Esophagus (tissue), 2 donors: ENCODE data around the gene TDRD10. TPM values are rescaled to one million over a fixed set of nuclear protein-coding genes. Genes with fewer than 3 reads are reported as not detected.

Experiments used
- H3K27ac ChIP-seq, 2 donors: one replicate each; pipeline ENCODE4 v1.5.1; 2013; ENCODE audit warnings: low read depth in 2 of 2, mild to moderate bottlenecking in 2 of 2, inconsistent platforms in 1 of 2, low read length in 1 of 2, moderate library complexity in 1 of 2
- H3K27me3 ChIP-seq, 2 donors: one replicate each; pipeline ENCODE4 v1.6.1; 2013; ENCODE audit warnings: low read length in 2 of 2, control low read depth in 1 of 2, mild to moderate bottlenecking in 1 of 2; ENCODE audit not compliant: insufficient read depth in 2 of 2, control insufficient read depth in 1 of 2
- H3K36me3 ChIP-seq, 2 donors: one replicate each; pipeline ENCODE4 v1.6.1; 2013; ENCODE audit warnings: low read length in 1 of 2; ENCODE audit not compliant: control insufficient read depth in 2 of 2, insufficient read depth in 2 of 2
- H3K4me1 ChIP-seq, 2 donors: one replicate each; pipeline ENCODE4 v1.6.1; 2013; ENCODE audit warnings: low read length in 1 of 2; ENCODE audit not compliant: control insufficient read depth in 2 of 2, insufficient read depth in 2 of 2
- H3K4me3 ChIP-seq, 2 donors: one replicate each; pipeline ENCODE4 v1.5.1; 2013; ENCODE audit warnings: low read length in 2 of 2, mild to moderate bottlenecking in 2 of 2, low read depth in 1 of 2, moderate library complexity in 1 of 2
- H3K9me3 ChIP-seq, 2 donors: one replicate each; pipeline ENCODE4 v1.6.1; 2013; ENCODE audit warnings: mild to moderate bottlenecking in 2 of 2, low read depth in 1 of 2, low read length in 1 of 2, moderate library complexity in 1 of 2; ENCODE audit not compliant: control insufficient read depth in 2 of 2, insufficient read depth in 1 of 2
- WGBS, 2 donors: extraction: QIAGEN DNeasy Blood & Tissue Kit; methylation state at CpG; one replicate each; pipeline ENCODE4 v1.1.7; 2013; 5-methylcytosine and 5-hydroxymethylcytosine counted together
- polyA plus RNA-seq, 2 donors: library from polyadenylated mRNA; stranded (reverse); fragments of 200-250 nt; gene quantifications; one replicate each; pipeline ENCODE4 v1.2.3, GENCODE V29; 2013
- donor health status: healthy with polysubstance abuse.
- donor health status: Bipolar disorder and iron deficiency.

TDRD10 gene
- polyA plus RNA-seq, 2 donors, result 1.3 to 1.7 TPM

- WGBS, 2 donors, result 93% methylated on average over 24 to 29 of the region's 29 CpGs
Measured at GRCh38 chr1:154571964-154572288, 69.9 kb downstream of the TDRD10 start.

GRCh38 chr1:154572468-154573167 lies 70.6 kb downstream of the TDRD10 start:
- Histone ChIP-seq H3K9me3 (no peaks in the 10 kb centered on the region), H3K36me3 (no peaks in the 10 kb centered on the region), H3K4me1 (peaks cover 5 to 7% of the 10 kb centered on the region in 2 donors), H3K27ac (no peak overlapping the region), H3K4me3 (no peak overlapping the region), H3K27me3 (no peaks in the 10 kb centered on the region)
- 72 to 77% methylated on average over 10 of the region's 10 CpGs for WGBS, 2 donors

More at GRCh38 chr1:154571964-154572288, 69.9 kb downstream of the TDRD10 start:
- Histone ChIP-seq H3K36me3 (no peaks in the 10 kb centered on the region), H3K9me3 (no peaks in the 10 kb centered on the region), H3K27me3 (no peaks in the 10 kb centered on the region), H3K27ac (no peak overlapping the region), H3K4me1 (peaks cover 8 to 11% of the 10 kb centered on the region in 2 donors), H3K4me3 (no peak overlapping the region)

- 77 to 79% methylated on average over 3 of the region's 3 CpGs for WGBS, 2 donors
- no peaks in the 10 kb centered on the region for H3K27me3 ChIP-seq
- no peak overlapping the region for H3K27ac ChIP-seq
- no peaks in the 10 kb centered on the region for H3K9me3 ChIP-seq
- H3K4me3 ChIP-seq, result no peak overlapping the region
- peaks cover 2 to 4% of the 10 kb centered on the region in 2 donors for H3K4me1 ChIP-seq
- no peaks in the 10 kb centered on the region for H3K36me3 ChIP-seq
Measured at GRCh38 chr1:154573168-154573510, 71.1 kb downstream of the TDRD10 start.

GRCh38 chr1:154574716-154575115 lies 72.7 kb downstream of the TDRD10 start:
- no peaks in the 10 kb centered on the region for H3K9me3 ChIP-seq
- 19 to 20% methylated on average over 7 of the region's 7 CpGs for WGBS, 2 donors
- H3K4me3 ChIP-seq, result no peak overlapping the region
- peaks cover 0 to 1% of the 10 kb centered on the region in 2 donors for H3K4me1 ChIP-seq
- H3K36me3 ChIP-seq, result peaks cover 6 to 10% of the 10 kb centered on the region in 2 donors
- no peaks in the 10 kb centered on the region for H3K27me3 ChIP-seq
- no peak overlapping the region for H3K27ac ChIP-seq

- WGBS, 2 donors, result 73 to 78% methylated on average over 10 of the region's 10 CpGs
- no peaks in the 10 kb centered on the region for H3K9me3 ChIP-seq
- no peak overlapping the region for H3K27ac ChIP-seq
- peaks cover 0 to 1% of the 10 kb centered on the region in 2 donors for H3K4me1 ChIP-seq
- no peak overlapping the region for H3K4me3 ChIP-seq
- no peaks in the 10 kb centered on the region for H3K27me3 ChIP-seq
- peaks cover 9 to 16% of the 10 kb centered on the region in 2 donors for H3K36me3 ChIP-seq
Measured at GRCh38 chr1:154575147-154575927, 73.3 kb downstream of the TDRD10 start.

- peaks cover 0 to 1% of the 10 kb centered on the region in 2 donors for H3K4me1 ChIP-seq
- H3K27me3 ChIP-seq, result no peaks in the 10 kb centered on the region
- H3K27ac ChIP-seq, result no peak overlapping the region
- peaks cover 13 to 17% of the 10 kb centered on the region in 2 donors for H3K36me3 ChIP-seq
- H3K9me3 ChIP-seq, result no peaks in the 10 kb centered on the region
- 79 to 81% methylated on average over 8 of the region's 8 CpGs for WGBS, 2 donors
- H3K4me3 ChIP-seq, result no peak overlapping the region
Measured at GRCh38 chr1:154575951-154576566, 74.0 kb downstream of the TDRD10 start.

GRCh38 chr1:154577346-154578057 lies 75.5 kb downstream of the TDRD10 start:
- Histone ChIP-seq H3K9me3 (no peaks in the 10 kb centered on the region), H3K4me1 (peaks cover 0 to 1% of the 10 kb centered on the region in 2 donors), H3K27me3 (no peaks in the 10 kb centered on the region), H3K36me3 (peaks cover 20 to 21% of the 10 kb centered on the region in 2 donors), H3K27ac (peak overlapping the region in 1 of 2 donors; percentile 5), H3K4me3 (no peak overlapping the region)
- 66 to 74% methylated on average over 7 of the region's 7 CpGs for WGBS, 2 donors

- Histone ChIP-seq H3K36me3 (peaks cover 23 to 26% of the 10 kb centered on the region in 2 donors), H3K4me3 (no peak overlapping the region), H3K27me3 (no peaks in the 10 kb centered on the region), H3K27ac (no peak overlapping the region), H3K4me1 (peaks cover 0 to 1% of the 10 kb centered on the region in 2 donors), H3K9me3 (no peaks in the 10 kb centered on the region)
- WGBS, 2 donors, result 30 to 45% methylated on average over 6 of the region's 6 CpGs
Measured at GRCh38 chr1:154578058-154578418, 76.0 kb downstream of the TDRD10 start.

- H3K27ac ChIP-seq, result no peak overlapping the region
- peaks cover 0 to 1% of the 10 kb centered on the region in 2 donors for H3K4me1 ChIP-seq
- peaks cover 23 to 31% of the 10 kb centered on the region in 2 donors for H3K36me3 ChIP-seq
- WGBS, 2 donors, result 77 to 87% methylated on average over 8 of the region's 8 CpGs
- no peaks in the 10 kb centered on the region for H3K27me3 ChIP-seq
- H3K4me3 ChIP-seq, result no peak overlapping the region
- H3K9me3 ChIP-seq, result no peaks in the 10 kb centered on the region
Measured at GRCh38 chr1:154579374-154579773, 77.4 kb downstream of the TDRD10 start.
